ENCODE results near the gene EN1.
A peak's percentile ranks its signal among the peaks of the same experiment; 100 is the strongest.

Gene EN1

DNA sequence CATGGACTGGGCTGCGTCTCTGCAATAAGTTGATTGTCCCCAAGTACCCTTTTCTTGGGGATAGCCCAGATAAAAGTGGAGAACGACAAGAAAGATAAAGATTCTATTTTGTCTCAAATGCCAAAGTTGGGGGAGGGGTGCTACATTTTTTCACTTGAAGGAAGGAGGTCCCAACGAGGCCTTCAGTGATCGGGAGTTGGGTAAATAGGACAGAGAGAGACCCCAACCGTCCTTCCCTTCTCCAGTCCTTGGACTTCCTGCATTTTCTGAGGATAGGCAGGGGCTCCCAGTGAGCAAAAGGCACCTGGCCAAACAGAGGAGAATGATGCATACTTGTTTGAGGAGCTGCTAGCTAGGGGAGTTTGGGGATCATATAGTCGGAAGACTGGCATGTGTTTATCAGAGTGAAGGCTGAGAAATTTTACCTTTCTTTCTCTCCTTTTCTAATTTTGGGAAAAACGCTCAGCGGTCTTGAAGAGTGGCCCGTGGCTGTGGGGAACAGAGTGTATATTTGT lies 3.5 kb upstream of the EN1 start:
- H3K9me3 ChIP-seq (ENCODE audit: insufficient read depth, low read length): no peaks in the 10 kb centered on the region
- H3K4me1 ChIP-seq (ENCODE audit: insufficient read depth, insufficient read length): peaks cover 21% of the 10 kb centered on the region
- no peaks in the 10 kb centered on the region for H3K36me3 ChIP-seq (ENCODE audit: insufficient read depth, insufficient read length, low read length)
- DNase-seq (ENCODE audit: low read depth, low spot score): no peak
- H3K27me3 ChIP-seq (ENCODE audit: insufficient read depth, insufficient read length): peaks cover 96% of the 10 kb centered on the region
- H3K4me3 ChIP-seq (ENCODE audit: insufficient read length, low read depth): no peak overlapping the region
- no peak overlapping the region for H3K9ac ChIP-seq (ENCODE audit: insufficient read length, low read depth)
- TF ChIP-seq SUZ12 (IDR thresholded peaks at IDR 0.05; ENCODE audit: extremely low read depth, insufficient read depth, insufficient read length) (no peak), YY1 (IDR thresholded peaks at IDR 0.05; ENCODE audit: insufficient read depth, insufficient read length) (no peak), ZNF274 (IDR thresholded peaks at IDR 0.05; ENCODE audit: low read depth, low read length) (no peak)

DNA sequence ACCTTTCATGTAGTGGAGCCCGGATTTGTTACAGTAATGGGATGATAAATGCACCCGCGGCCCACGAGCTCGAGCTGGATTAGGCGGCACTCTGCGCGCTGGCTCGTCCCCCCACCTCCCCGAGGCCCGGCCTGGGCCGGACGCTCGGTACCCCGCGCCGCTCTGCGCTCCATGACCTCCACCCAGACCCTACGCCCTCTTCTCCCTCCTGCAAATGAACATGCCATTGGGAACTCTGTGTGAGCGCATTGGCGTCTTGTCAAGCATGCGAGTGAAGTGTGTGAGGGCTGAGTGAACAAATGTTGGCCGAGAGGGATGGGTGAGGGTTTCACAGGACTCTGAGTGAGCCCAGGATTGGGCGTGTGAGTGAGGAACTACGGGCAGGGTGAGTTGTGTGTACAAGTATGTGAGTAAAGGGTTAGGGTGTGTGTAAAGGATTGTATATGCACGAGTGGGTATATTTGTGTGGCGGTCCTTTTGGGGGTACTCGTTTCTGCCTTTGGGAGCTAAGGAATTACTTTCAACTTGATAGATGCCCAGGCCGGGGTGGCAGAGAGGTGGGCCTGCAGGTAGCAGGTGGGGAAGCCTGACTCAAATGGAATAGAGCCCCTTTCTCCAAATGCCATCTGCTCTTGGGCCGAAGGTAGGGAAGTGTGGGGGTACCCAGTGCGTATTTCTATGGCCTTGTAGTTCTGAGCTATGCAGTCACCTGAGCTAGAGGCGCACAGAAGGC lies 2.9 kb upstream of the EN1 start:
- peak; percentile 40 for TF ChIP-seq SUZ12 (IDR thresholded peaks at IDR 0.05; ENCODE audit: extremely low read depth, insufficient read depth, insufficient read length)
- TF ChIP-seq ZNF274 (IDR thresholded peaks at IDR 0.05; ENCODE audit: low read depth, low read length): no peak
- no peak for TF ChIP-seq YY1 (IDR thresholded peaks at IDR 0.05; ENCODE audit: insufficient read depth, insufficient read length)
- DNase-seq (ENCODE audit: low read depth, low spot score): no peak
- H3K27me3 ChIP-seq (ENCODE audit: insufficient read depth, insufficient read length): peaks cover 96% of the 10 kb centered on the region

DNA sequence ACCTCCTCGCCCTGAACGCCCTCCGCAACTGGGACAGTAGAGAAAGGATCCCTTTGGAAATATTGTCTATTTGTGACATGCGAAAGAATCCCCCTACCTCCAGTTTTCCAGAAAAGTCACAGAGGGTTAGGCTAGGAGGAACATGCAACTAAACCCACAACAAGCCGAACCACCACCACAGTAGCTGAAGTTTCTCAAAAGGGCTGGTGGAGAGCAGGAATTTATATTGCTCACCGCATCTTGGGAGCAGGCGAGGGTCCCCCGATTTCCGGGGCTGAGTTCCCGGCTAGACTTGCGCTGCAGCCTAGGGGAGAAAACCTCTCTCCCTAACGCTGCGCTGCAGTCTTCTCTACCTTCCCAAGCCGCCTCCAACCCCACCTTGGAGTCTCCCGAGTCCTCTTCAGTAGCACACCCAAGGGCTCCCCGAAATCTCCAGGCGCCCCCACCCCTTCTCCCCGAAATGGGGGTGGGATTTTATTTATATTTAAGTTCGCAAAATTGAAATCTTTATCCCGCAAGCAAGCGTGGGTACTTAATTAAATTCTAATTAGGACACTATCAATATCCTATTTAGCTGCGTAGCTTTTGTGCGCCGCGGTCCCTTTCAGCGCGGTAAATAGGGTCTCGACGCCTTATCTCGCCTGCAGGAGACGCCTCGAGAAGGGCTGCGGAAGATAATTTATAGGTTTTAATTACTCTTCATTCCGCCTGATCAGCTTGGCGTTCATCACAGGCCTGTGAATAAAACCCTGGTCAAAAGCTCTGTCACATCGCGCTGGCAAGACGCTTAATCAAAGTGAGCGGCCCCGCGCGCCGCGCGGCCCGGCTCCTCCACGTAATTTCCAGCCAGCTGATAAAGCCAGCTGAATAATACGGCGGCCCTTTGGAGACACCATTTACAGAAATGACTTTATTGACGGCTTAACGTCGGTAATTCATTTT lies 2.0 kb upstream of the EN1 start:
- Histone ChIP-seq H3K9me3 (ENCODE audit: insufficient read depth, low read length) (no peaks in the 10 kb centered on the region), H3K27me3 (ENCODE audit: insufficient read depth, insufficient read length) (peaks cover 96% of the 10 kb centered on the region), H3K9ac (ENCODE audit: insufficient read length, low read depth) (no peak overlapping the region)

More for the DNA sequence above, 2.9 kb upstream of the EN1 start:
- H3K9ac ChIP-seq (ENCODE audit: insufficient read length, low read depth): no peak overlapping the region
- H3K4me1 ChIP-seq (ENCODE audit: insufficient read depth, insufficient read length): peaks cover 22% of the 10 kb centered on the region
- H3K36me3 ChIP-seq (ENCODE audit: insufficient read depth, insufficient read length, low read length): no peaks in the 10 kb centered on the region
- no peaks in the 10 kb centered on the region for H3K9me3 ChIP-seq (ENCODE audit: insufficient read depth, low read length)
- H3K4me3 ChIP-seq (ENCODE audit: insufficient read length, low read depth): no peak overlapping the region

DNA sequence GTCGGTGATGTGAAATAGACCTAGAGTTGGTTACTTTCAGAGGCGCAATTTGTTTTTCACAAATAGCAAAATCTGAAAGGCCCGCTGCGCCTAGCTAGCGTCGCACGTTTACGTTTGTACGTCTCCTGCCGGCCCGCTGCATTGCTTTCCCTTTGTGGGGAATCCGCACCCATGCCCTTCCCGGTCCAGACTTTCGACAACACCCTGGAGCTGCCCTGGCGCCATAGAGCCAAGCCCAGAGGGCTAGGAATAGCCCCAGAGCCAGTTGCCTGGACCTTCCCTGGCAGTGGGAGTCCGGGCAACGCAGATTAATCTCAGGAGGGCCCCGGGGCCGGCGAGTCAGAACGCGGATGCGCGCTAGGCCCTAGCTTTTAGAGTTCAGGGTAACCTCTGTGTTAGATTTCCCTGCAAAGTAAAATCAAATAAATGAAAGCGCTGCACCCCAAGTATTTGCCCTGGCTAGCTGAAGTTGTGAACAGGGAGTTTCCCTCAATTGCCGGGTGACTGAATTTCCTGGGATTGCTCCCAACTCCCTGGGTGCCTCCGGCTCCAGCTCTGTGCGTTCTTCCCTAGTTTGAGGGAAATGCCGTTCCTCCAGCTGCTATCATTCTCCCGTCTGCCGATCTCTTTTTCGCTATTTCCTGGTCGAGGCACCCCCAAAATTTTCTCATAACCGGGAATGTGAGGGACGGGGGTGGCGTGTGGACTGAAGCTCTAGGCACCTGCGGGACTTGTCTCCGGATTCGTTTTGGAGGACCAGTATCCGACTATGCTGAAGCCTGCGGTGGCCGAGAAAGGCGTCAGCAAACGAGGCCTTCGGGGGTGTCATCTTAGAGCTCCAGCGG lies 1.2 kb upstream of the EN1 start:
- no peaks in the 10 kb centered on the region for H3K36me3 ChIP-seq (ENCODE audit: insufficient read depth, insufficient read length, low read length)
- H3K9ac ChIP-seq (ENCODE audit: insufficient read length, low read depth): peak overlapping the region; percentile 10
- H3K9me3 ChIP-seq (ENCODE audit: insufficient read depth, low read length): no peaks in the 10 kb centered on the region
- H3K4me1 ChIP-seq (ENCODE audit: insufficient read depth, insufficient read length): peaks cover 25% of the 10 kb centered on the region
- H3K4me3 ChIP-seq (ENCODE audit: insufficient read length, low read depth): peak overlapping the region; percentile 27
- no peak for DNase-seq (ENCODE audit: low read depth, low spot score)
- peaks cover 96% of the 10 kb centered on the region for H3K27me3 ChIP-seq (ENCODE audit: insufficient read depth, insufficient read length)
- TF ChIP-seq YY1 (IDR thresholded peaks at IDR 0.05; ENCODE audit: insufficient read depth, insufficient read length) (no peak), SUZ12 (IDR thresholded peaks at IDR 0.05; ENCODE audit: extremely low read depth, insufficient read depth, insufficient read length) (peak; percentile 97)

More for the DNA sequence above, 2.0 kb upstream of the EN1 start:
- DNase-seq (ENCODE audit: low read depth, low spot score): no peak
- TF ChIP-seq YY1 (IDR thresholded peaks at IDR 0.05; ENCODE audit: insufficient read depth, insufficient read length) (no peak), ZNF274 (IDR thresholded peaks at IDR 0.05; ENCODE audit: low read depth, low read length) (no peak), SUZ12 (IDR thresholded peaks at IDR 0.05; ENCODE audit: extremely low read depth, insufficient read depth, insufficient read length) (peak; percentile 98)
- H3K4me1 ChIP-seq (ENCODE audit: insufficient read depth, insufficient read length): peaks cover 26% of the 10 kb centered on the region
- H3K36me3 ChIP-seq (ENCODE audit: insufficient read depth, insufficient read length, low read length): no peaks in the 10 kb centered on the region
- no peak overlapping the region for H3K4me3 ChIP-seq (ENCODE audit: insufficient read length, low read depth)

DNA sequence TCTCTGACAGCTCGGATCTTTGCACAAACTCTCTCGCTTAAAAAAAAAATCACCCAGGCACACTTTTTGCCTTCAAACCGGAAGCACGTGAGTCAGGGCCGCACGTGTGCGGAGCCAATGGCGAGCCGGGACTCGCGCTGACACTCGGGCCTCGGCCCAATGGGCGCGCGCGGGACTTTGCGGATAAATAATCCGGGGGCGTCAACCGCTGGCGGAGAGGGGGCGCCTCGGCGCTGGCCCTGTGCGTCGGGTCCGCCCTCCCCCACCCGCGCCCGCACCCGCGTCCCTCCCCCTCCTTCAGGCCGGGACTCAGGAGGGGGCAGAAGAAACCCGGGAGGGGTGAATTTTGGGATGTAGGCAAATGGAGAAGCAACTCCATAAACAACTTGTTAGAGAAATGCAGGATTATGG lies 319 bp upstream of the EN1 start:
- Histone ChIP-seq H3K9me3 (ENCODE audit: insufficient read depth, low read length) (no peaks in the 10 kb centered on the region), H3K27me3 (ENCODE audit: insufficient read depth, insufficient read length) (peaks cover 96% of the 10 kb centered on the region), H3K4me1 (ENCODE audit: insufficient read depth, insufficient read length) (peaks cover 28% of the 10 kb centered on the region), H3K4me3 (ENCODE audit: insufficient read length, low read depth) (peak overlapping the region; percentile 27), H3K9ac (ENCODE audit: insufficient read length, low read depth) (no peak overlapping the region), H3K36me3 (ENCODE audit: insufficient read depth, insufficient read length, low read length) (no peaks in the 10 kb centered on the region)
- DNase-seq (ENCODE audit: low read depth, low spot score): peak; percentile 85
- TF ChIP-seq YY1 (IDR thresholded peaks at IDR 0.05; ENCODE audit: insufficient read depth, insufficient read length) (no peak), ZNF274 (IDR thresholded peaks at IDR 0.05; ENCODE audit: low read depth, low read length) (no peak), SUZ12 (IDR thresholded peaks at IDR 0.05; ENCODE audit: extremely low read depth, insufficient read depth, insufficient read length) (no peak)

DNA sequence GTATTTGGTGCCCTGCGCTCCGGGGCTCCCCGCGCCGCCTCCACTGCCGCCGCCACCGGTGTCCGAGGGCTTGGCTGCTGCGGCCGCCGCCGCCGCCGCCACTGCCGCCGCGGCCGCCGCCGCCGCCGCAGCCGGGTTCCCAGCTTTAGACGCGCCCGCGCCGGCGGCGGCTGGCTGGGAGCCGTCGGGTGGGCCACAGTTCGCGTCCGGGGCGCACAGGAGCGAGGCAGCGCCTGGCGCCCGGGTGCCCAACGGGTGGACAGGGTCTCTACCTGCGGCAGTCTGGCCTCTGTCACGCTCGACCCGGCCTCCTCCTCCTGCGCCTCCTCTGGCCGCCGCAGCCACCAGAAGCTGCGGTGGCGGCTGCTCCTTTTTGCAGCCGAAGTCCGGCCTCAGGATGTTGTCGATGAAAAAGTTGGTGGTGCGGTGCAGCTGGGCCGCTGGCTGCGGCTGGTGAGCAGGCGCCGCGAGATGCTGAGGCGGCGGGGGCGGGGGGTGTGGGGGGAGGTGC lies 951 bp downstream of the EN1 start:
- peak overlapping the region; percentile 34 for H3K4me3 ChIP-seq (ENCODE audit: insufficient read length, low read depth)
- TF ChIP-seq SUZ12 (IDR thresholded peaks at IDR 0.05; ENCODE audit: extremely low read depth, insufficient read depth, insufficient read length) (peak; percentile 87), YY1 (IDR thresholded peaks at IDR 0.05; ENCODE audit: insufficient read depth, insufficient read length) (no peak)
- H3K27me3 ChIP-seq (ENCODE audit: insufficient read depth, insufficient read length): peaks cover 96% of the 10 kb centered on the region
- H3K4me1 ChIP-seq (ENCODE audit: insufficient read depth, insufficient read length): peaks cover 24% of the 10 kb centered on the region
- no peaks in the 10 kb centered on the region for H3K36me3 ChIP-seq (ENCODE audit: insufficient read depth, insufficient read length, low read length)
- DNase-seq (ENCODE audit: low read depth, low spot score): no peak
- no peaks in the 10 kb centered on the region for H3K9me3 ChIP-seq (ENCODE audit: insufficient read depth, low read length)
- H3K9ac ChIP-seq (ENCODE audit: insufficient read length, low read depth): peak overlapping the region; percentile 64
